ENCODE results near the gene ZIM2. TPM values are rescaled to one million over a fixed set of nuclear protein-coding genes. Genes with fewer than 3 reads are reported as not detected.
"Not testable (repeated sequence)": the region's sequence is repeated elsewhere in the genome, so short reads cannot be mapped to it uniquely, and the experiment has no call there.

The ZIM2 gene
- total RNA-seq, 1 donor from 2014 or later = 0.74 TPM

GRCh38 chr19:56868446-56868845 lies 27.9 kb upstream of the ZIM2 start:
- Histone ChIP-seq H3K27ac (no peak overlapping the region), H3K9me3 (no peaks in the 10 kb centered on the region), H3K4me3 (no peak overlapping the region), H3K36me3 (no peaks in the 10 kb centered on the region), H3K27me3 (no peaks in the 10 kb centered on the region), H3K4me1 (no peaks in the 10 kb centered on the region)
- intact Hi-C loops (cut with DNase I) = no loop called here
- TF ChIP-seq POLR2A (IDR thresholded peaks at IDR 0.05) (no peak), POLR2AphosphoS5 (IDR thresholded peaks at IDR 0.05; ENCODE audit: insufficient read depth in 1 of 2, low read depth in 1 of 2) (no peak), CTCF (IDR thresholded peaks at IDR 0.05) (no peak)
- no peak for DNase-seq (ENCODE audit: extremely low spot score in 2 of 2)

DNA sequence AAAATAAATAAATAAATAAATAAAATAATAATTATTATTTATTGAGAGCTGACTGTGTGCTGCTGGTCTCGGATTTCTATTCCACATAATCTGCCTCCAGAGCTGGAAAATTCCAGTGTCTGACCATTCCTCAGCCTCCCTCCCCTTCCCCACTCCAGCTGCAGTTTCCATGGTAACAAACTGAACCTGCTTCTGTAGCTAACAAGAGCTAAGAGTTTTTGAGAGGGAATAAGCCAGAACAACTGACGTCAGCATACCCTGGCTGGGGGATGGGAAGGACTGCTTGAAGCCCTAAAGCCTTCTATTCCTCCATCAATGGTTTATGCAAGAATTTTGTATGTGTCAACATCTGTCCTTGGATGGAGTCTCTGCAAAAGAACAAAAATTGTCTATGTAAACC lies 26.0 kb upstream of the ZIM2 start:
- H3K36me3 ChIP-seq = no peaks in the 10 kb centered on the region
- intact Hi-C loops (cut with DNase I) = no loop called here
- no peak overlapping the region for H3K27ac ChIP-seq
- H3K9me3 ChIP-seq = no peaks in the 10 kb centered on the region
- TF ChIP-seq POLR2A (IDR thresholded peaks at IDR 0.05) (no peak), POLR2AphosphoS5 (IDR thresholded peaks at IDR 0.05; ENCODE audit: insufficient read depth in 1 of 2, low read depth in 1 of 2) (no peak), CTCF (IDR thresholded peaks at IDR 0.05) (no peak)
- H3K27me3 ChIP-seq = no peaks in the 10 kb centered on the region
- no peak overlapping the region for H3K4me3 ChIP-seq
- no peaks in the 10 kb centered on the region for H3K4me1 ChIP-seq
- DNase-seq (ENCODE audit: extremely low spot score in 2 of 2) = no peak

GRCh38 chr19:56864443-56865125 lies 24.1 kb upstream of the ZIM2 start:
- no peaks in the 10 kb centered on the region for H3K36me3 ChIP-seq
- H3K4me3 ChIP-seq = no peak overlapping the region

GRCh38 chr19:56862741-56863140 lies 22.2 kb upstream of the ZIM2 start:
- H3K36me3 ChIP-seq = no peaks in the 10 kb centered on the region
- H3K9me3 ChIP-seq = no peaks in the 10 kb centered on the region
- DNase-seq (ENCODE audit: extremely low spot score in 2 of 2) = no peak
- no peaks in the 10 kb centered on the region for H3K4me1 ChIP-seq
- intact Hi-C loops (cut with DNase I) = no loop called here
- TF ChIP-seq POLR2A (IDR thresholded peaks at IDR 0.05) = no peak
- no peak for TF ChIP-seq POLR2AphosphoS5 (IDR thresholded peaks at IDR 0.05; ENCODE audit: insufficient read depth in 1 of 2, low read depth in 1 of 2)
- no peak for TF ChIP-seq CTCF (IDR thresholded peaks at IDR 0.05)
- H3K27ac ChIP-seq = no peak overlapping the region
- H3K27me3 ChIP-seq = no peaks in the 10 kb centered on the region
- no peak overlapping the region for H3K4me3 ChIP-seq

More at GRCh38 chr19:56864443-56865125, 24.1 kb upstream of the ZIM2 start:
- no peak for TF ChIP-seq POLR2A (IDR thresholded peaks at IDR 0.05)
- TF ChIP-seq CTCF (IDR thresholded peaks at IDR 0.05) = no peak
- TF ChIP-seq POLR2AphosphoS5 (IDR thresholded peaks at IDR 0.05; ENCODE audit: insufficient read depth in 1 of 2, low read depth in 1 of 2) = no peak
- DNase-seq (ENCODE audit: extremely low spot score in 2 of 2) = no peak
- H3K4me1 ChIP-seq = no peaks in the 10 kb centered on the region
- no peak overlapping the region for H3K27ac ChIP-seq
- H3K9me3 ChIP-seq = no peaks in the 10 kb centered on the region
- no peaks in the 10 kb centered on the region for H3K27me3 ChIP-seq
- intact Hi-C loops (cut with DNase I) = no loop called here

DNA sequence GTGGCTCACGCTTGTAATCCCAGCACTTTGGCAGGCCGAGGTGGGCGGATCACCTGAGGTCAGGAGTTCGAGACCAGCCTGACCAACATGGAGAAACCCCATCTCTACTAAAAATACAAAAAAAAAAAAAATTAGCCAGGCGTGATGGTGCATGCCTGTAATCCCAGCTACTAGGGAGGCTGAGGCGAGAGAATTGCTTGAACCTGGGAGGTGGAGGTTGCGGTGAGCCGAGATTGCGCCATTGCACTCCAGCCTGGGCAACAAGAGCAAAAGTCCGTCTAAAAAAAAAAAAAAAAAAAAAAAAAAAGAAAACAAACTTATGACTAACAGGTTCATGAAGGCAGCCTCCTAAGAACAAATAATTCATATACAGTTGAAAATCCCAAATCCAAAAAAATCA lies 19.9 kb upstream of the ZIM2 start:
- H3K9me3 ChIP-seq, H3K4me1 ChIP-seq: not testable (repeated sequence)

More for the DNA sequence above, 19.9 kb upstream of the ZIM2 start:
- H3K36me3 ChIP-seq; H3K4me3 ChIP-seq; H3K27ac ChIP-seq; H3K27me3 ChIP-seq; DNase-seq (ENCODE audit: extremely low spot score in 2 of 2); intact Hi-C loops (cut with DNase I): not testable (repeated sequence)

Data from vagina (tissue), 2 donors.